Panc1 (cell line): ENCODE data around the gene ULBP2. TPM values are rescaled to one million over a fixed set of nuclear protein-coding genes. Genes with fewer than 3 reads are reported as not detected.

Source experiments
- ATAC-seq: fragments of 200-7000 bp; cut with Tn5 transposase; 2 replicates; pipeline ENCODE4 v1.9.1; 2020; ENCODE audit warnings: mild to moderate bottlenecking, moderate library complexity
- BruUV-seq: library from RNA; stranded (reverse); fragments of 400-500 nt; replicated peaks from 2 replicates; lab custom pipeline; 2021; lab: Mats Ljungman, UMichigan
- CTCF ChIA-PET: fragments of 300-600 bp; sonication (Branson Sonifier 250); formaldehyde crosslinking; loops from one replicate; lab custom pipeline; 2022; ENCODE audit warnings: antibody characterized with exemption; lab: Charles Lee
- POLR2A ChIA-PET: fragments of 300-600 bp; sonication (Branson Sonifier 250); formaldehyde crosslinking; loops from one replicate; lab custom pipeline; 2022; ENCODE audit warnings: antibody characterized with exemption; lab: Charles Lee
- DNase-seq: peaks from one replicate; pipeline ENCODE4 v3.0.0-alpha.2; 2010; ENCODE audit warnings: low read depth, low spot score
- H3K27ac ChIP-seq: 2 replicates; pipeline ENCODE4 v1.5.1; 2011; ENCODE audit warnings: mild to moderate bottlenecking, low read length, inconsistent platforms
- H3K27me3 ChIP-seq: fragments of 200-500 bp; sonication (Bioruptor generic); 2 replicates; pipeline ENCODE4 v1.6.0; 2014; ENCODE audit warnings: low read length, inconsistent platforms; ENCODE audit not compliant: control insufficient read depth, insufficient read depth
- H3K36me3 ChIP-seq: fragments of 200-500 bp; sonication (Bioruptor generic); 2 replicates; pipeline ENCODE4 v1.5.1; 2014; ENCODE audit warnings: inconsistent platforms, mild to moderate bottlenecking, low read length, moderate library complexity; ENCODE audit not compliant: control insufficient read depth, insufficient read depth
- H3K4me1 ChIP-seq: 2 replicates; pipeline ENCODE4 v1.5.1; 2011; ENCODE audit warnings: inconsistent platforms, mild to moderate bottlenecking, low read length, moderate library complexity; ENCODE audit not compliant: control insufficient read depth, insufficient read depth
- H3K4me3 ChIP-seq, 2 experiments: 2 replicates each; pipeline ENCODE4 v1.5.1; 2011 to 2012; ENCODE audit warnings: low read depth in 2 of 2, low read length in 2 of 2, mild to moderate bottlenecking in 2 of 2, inconsistent platforms in 1 of 2, moderate library complexity in 1 of 2
- H3K9me3 ChIP-seq: fragments of 200-500 bp; sonication (Bioruptor generic); 2 replicates; pipeline ENCODE4 v1.5.1; 2014; ENCODE audit warnings: low read depth, mild to moderate bottlenecking, inconsistent platforms, low read length, moderate library complexity; ENCODE audit not compliant: control insufficient read depth, insufficient read depth
- CTCF ChIP-seq: fragments of 450-650 bp; IDR thresholded peaks from 2 replicates; pipeline ENCODE4 v1.5.1; 2017; ENCODE audit warnings: mild to moderate bottlenecking
- POLR2AphosphoS5 ChIP-seq: IDR thresholded peaks from 2 replicates; pipeline ENCODE4 v1.6.1; 2012; ENCODE audit warnings: mild to moderate bottlenecking, low read depth, low read length, moderate library complexity
- REST ChIP-seq, 2 experiments: IDR thresholded peaks; 2 replicates each; pipeline ENCODE4 v1.6.1; 2011 to 2012; ENCODE audit warnings: low read depth in 2 of 2, control low read depth in 1 of 2, low read length in 1 of 2, mild to moderate bottlenecking in 1 of 2, moderate library complexity in 1 of 2; ENCODE audit not compliant: insufficient read depth in 1 of 2
- SIN3A ChIP-seq: IDR thresholded peaks from 2 replicates; pipeline ENCODE4 v1.6.1; 2012; ENCODE audit warnings: low read depth, mild to moderate bottlenecking, low read length, moderate library complexity, borderline replicate concordance; ENCODE audit not compliant: insufficient read depth
- TCF7L2 ChIP-seq: IDR thresholded peaks from 2 replicates; pipeline ENCODE4 v1.6.1; 2011; ENCODE audit warnings: mild to moderate bottlenecking, low read depth, low read length, inconsistent platforms
- in situ Hi-C: cut with HindIII; loops from 2 replicates; pipeline ENCODE4 v1.10.0; 2016; ENCODE audit warnings: low sequenced_read_pairs, low pct_unique_long_range_greater_than_20kb
- intact Hi-C: fragments of 100-400 bp; cut with micrococcal nuclease; formaldehyde crosslinking; loops from one replicate; pipeline ENCODE4 v1.10.0; 2022; ENCODE audit not compliant: unreplicated experiment
- total RNA-seq: library from RNA; stranded (reverse); gene quantifications from one replicate; pipeline ENCODE4 v1.2.1, GENCODE V29; 2021; ENCODE audit not compliant: unreplicated experiment

ULBP2 gene
- total RNA-seq, 1 experiment from 2014 or later = 0.69 TPM

- H3K4me3 ChIP-seq = no peak overlapping the region
- POLR2A ChIA-PET = no interaction called here
- H3K9me3 ChIP-seq = peaks cover 5% of the 10 kb centered on the region; the same call in 1 of the 2 replicates
- no TSS peak for BruUV-seq
- CTCF ChIA-PET = no interaction called here
- no peak overlapping the region for H3K27ac ChIP-seq
- DNase-seq = no peak
- TF ChIP-seq REST (IDR thresholded peaks at IDR 0.05; ENCODE audit: insufficient read depth in 1 of 2, low read depth in 2 of 2, low read length in 1 of 2) = no peak
- TF ChIP-seq POLR2AphosphoS5 = no peak
- no peaks in the 10 kb centered on the region for H3K27me3 ChIP-seq
- intact Hi-C loops (no loop called here), in situ Hi-C loops (no loop called here)
- H3K36me3 ChIP-seq = no peaks in the 10 kb centered on the region
- no peaks in the 10 kb centered on the region for H3K4me1 ChIP-seq
- ATAC-seq = no peak
These were observed 28.7 kb upstream of the ULBP2 start for GRCh38 chr6:149913085-149913484.

- Histone ChIP-seq H3K27me3 (no peaks in the 10 kb centered on the region), H3K4me1 (no peaks in the 10 kb centered on the region), H3K4me3 (no peak overlapping the region), H3K27ac (no peak overlapping the region), H3K9me3 (no peaks in the 10 kb centered on the region), H3K36me3 (no peaks in the 10 kb centered on the region)
- in situ Hi-C loops = no loop called here
- intact Hi-C loops = no loop called here
- POLR2A ChIA-PET = no interaction called here
- DNase-seq (no peak), ATAC-seq (no peak)
- TF ChIP-seq POLR2AphosphoS5 (no peak), REST (IDR thresholded peaks at IDR 0.05; ENCODE audit: insufficient read depth in 1 of 2, low read depth in 2 of 2, low read length in 1 of 2) (no peak), TCF7L2 (no peak), CTCF (no peak), SIN3A (no peak)
- no TSS peak for BruUV-seq
- CTCF ChIA-PET = no interaction called here
These were observed 28.1 kb upstream of the ULBP2 start for GRCh38 chr6:149913540-149914240.
